ENCODE results near the gene ERBB4. TPM values are rescaled to one million over a fixed set of nuclear protein-coding genes. Genes with fewer than 3 reads are reported as not detected.

The ERBB4 gene
- total RNA-seq, 1 experiment from 2014 or later = not detected

DNA sequence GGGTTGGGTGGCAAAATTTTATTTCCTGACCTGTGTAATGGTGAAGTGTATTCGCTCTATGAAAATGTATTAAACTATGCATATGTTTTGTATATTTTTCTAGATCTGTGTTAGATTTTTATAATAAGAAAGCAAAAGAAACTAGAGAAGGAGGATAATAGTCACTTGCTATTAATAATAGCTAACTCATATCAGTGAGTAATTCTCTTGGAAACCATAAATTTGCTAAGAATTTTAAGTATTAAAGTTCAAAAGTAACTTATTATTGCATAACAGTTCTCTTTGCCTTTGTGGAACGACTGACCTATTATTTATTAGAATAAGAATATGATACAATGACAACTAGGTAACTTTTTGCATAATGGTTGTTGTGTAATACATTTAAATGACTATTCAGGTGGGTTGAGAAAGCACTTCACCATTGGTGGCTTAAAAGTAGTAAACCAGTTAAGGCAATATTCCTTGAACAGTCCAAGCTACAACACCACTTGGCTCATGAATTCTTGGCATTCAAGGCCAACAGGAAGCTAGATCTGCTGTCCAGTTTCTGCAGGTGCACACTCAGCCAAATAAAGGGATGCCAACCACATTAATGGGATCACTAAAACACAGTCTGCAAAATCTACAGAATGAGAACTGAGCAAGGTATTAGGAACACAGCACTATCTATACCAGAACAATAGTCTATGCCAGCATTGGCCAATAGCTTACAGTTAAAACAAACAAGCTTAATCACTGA lies 1060.9 kb downstream of the ERBB4 start:
- Mint-ChIP-seq H3K4me3 (ENCODE audit: unreplicated experiment) (no peak overlapping the region), H3K4me1 (ENCODE audit: insufficient read depth, unreplicated experiment) (no peaks in the 10 kb centered on the region), H3K9me3 (ENCODE audit: unreplicated experiment) (no peaks in the 10 kb centered on the region), H3K36me3 (ENCODE audit: insufficient read depth, unreplicated experiment) (no peaks in the 10 kb centered on the region), H3K27ac (ENCODE audit: low read depth, unreplicated experiment) (no peak overlapping the region), H3K27me3 (ENCODE audit: insufficient read depth, unreplicated experiment) (peaks cover 57% of the 10 kb centered on the region)
- BruUV-seq (replicated peaks) = no TSS peak
- intact Hi-C loops (cut with micrococcal nuclease) = no loop called here
- TF ChIP-seq CTCF (IDR thresholded peaks at IDR 0.05; ENCODE audit: unreplicated experiment) = no peak
- CTCF ChIA-PET = interaction anchor here (0.5 to 1.3 kb wide), 3 partner anchors 22 to 741 kb away, joined by 3 read pairs; no protein-coding TSS in a partner anchor
- no peak for DNase-seq (ENCODE audit: unreplicated experiment)
- POLR2A ChIA-PET = no interaction called here

- TF ChIP-seq CTCF (IDR thresholded peaks at IDR 0.05; ENCODE audit: unreplicated experiment) = no peak
- POLR2A ChIA-PET = no interaction called here
- no peaks in the 10 kb centered on the region for H3K36me3 Mint-ChIP-seq (ENCODE audit: insufficient read depth, unreplicated experiment)
- no TSS peak for BruUV-seq (replicated peaks)
- H3K27ac Mint-ChIP-seq (ENCODE audit: low read depth, unreplicated experiment) = no peak overlapping the region
- intact Hi-C loops (cut with micrococcal nuclease) = no loop called here
- no peaks in the 10 kb centered on the region for H3K9me3 Mint-ChIP-seq (ENCODE audit: unreplicated experiment)
- H3K4me3 Mint-ChIP-seq (ENCODE audit: unreplicated experiment) = no peak overlapping the region
- no peaks in the 10 kb centered on the region for H3K4me1 Mint-ChIP-seq (ENCODE audit: insufficient read depth, unreplicated experiment)
- H3K27me3 Mint-ChIP-seq (ENCODE audit: insufficient read depth, unreplicated experiment) = peaks cover 73% of the 10 kb centered on the region
- CTCF ChIA-PET = no interaction called here
- DNase-seq (ENCODE audit: unreplicated experiment) = no peak
Measured at GRCh38 chr2:211473116-211473515, 1065.5 kb downstream of the ERBB4 start.

DNA sequence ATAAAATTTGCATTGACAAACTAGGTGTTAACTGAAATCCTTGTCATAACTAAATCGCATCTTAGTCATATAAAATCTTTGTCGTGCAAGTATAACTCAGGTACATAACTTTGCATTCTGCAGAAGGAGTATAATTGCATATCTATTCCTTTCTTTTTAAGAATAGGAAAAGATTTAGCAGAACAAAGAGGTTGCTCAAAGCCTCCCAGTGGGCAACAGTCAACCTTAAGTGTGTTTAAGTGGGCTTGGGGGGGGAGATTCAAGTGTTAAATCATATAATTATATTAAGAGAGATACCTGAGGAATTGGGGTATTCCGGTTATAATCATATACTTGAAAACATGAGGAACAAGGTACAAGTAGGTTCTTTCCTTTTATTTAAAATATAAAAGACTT lies 1068.9 kb downstream of the ERBB4 start:
- TF ChIP-seq CTCF (IDR thresholded peaks at IDR 0.05; ENCODE audit: unreplicated experiment) = no peak
- Mint-ChIP-seq H3K4me3 (ENCODE audit: unreplicated experiment) (no peak overlapping the region), H3K36me3 (ENCODE audit: insufficient read depth, unreplicated experiment) (no peaks in the 10 kb centered on the region), H3K27me3 (ENCODE audit: insufficient read depth, unreplicated experiment) (peaks cover 74% of the 10 kb centered on the region), H3K27ac (ENCODE audit: low read depth, unreplicated experiment) (no peak overlapping the region), H3K4me1 (ENCODE audit: insufficient read depth, unreplicated experiment) (no peaks in the 10 kb centered on the region), H3K9me3 (ENCODE audit: unreplicated experiment) (no peaks in the 10 kb centered on the region)
- ChIA-PET POLR2A (no interaction called here), CTCF (no interaction called here)
- intact Hi-C loops (cut with micrococcal nuclease) = no loop called here
- no peak for DNase-seq (ENCODE audit: unreplicated experiment)
- no TSS peak for BruUV-seq (replicated peaks)

GRCh38 chr2:211468877-211469663 lies 1069.5 kb downstream of the ERBB4 start:
- POLR2A ChIA-PET = interaction anchor here (0.6 kb wide), 1 partner anchor 1754 kb away, joined by 3 read pairs; no protein-coding TSS in a partner anchor
- BruUV-seq (replicated peaks) = no TSS peak
- CTCF ChIA-PET = interaction anchor here (0.6 to 1.1 kb wide), 2 partner anchors 120 to 831 kb away, joined by 4 to 7 read pairs; no protein-coding TSS in a partner anchor
- H3K27ac Mint-ChIP-seq (ENCODE audit: low read depth, unreplicated experiment) = no peak overlapping the region
- intact Hi-C loops (cut with micrococcal nuclease) = no loop called here
- no peaks in the 10 kb centered on the region for H3K4me1 Mint-ChIP-seq (ENCODE audit: insufficient read depth, unreplicated experiment)
- no peak overlapping the region for H3K4me3 Mint-ChIP-seq (ENCODE audit: unreplicated experiment)
- TF ChIP-seq CTCF (IDR thresholded peaks at IDR 0.05; ENCODE audit: unreplicated experiment) = no peak
- H3K36me3 Mint-ChIP-seq (ENCODE audit: insufficient read depth, unreplicated experiment) = no peaks in the 10 kb centered on the region
- H3K9me3 Mint-ChIP-seq (ENCODE audit: unreplicated experiment) = no peaks in the 10 kb centered on the region
- H3K27me3 Mint-ChIP-seq (ENCODE audit: insufficient read depth, unreplicated experiment) = peaks cover 73% of the 10 kb centered on the region
- DNase-seq (ENCODE audit: unreplicated experiment) = no peak
